GM23338 (cell line): ENCODE results near the gene NAA80.

Source experiments
- CREB1 ChIP-seq: fragments of 250-450 bp; sonication (Bioruptor Pico); IDR thresholded peaks from 2 replicates; pipeline ENCODE4 v1.5.0; 2020; ENCODE audit warnings: low read depth, mild to moderate bottlenecking, moderate library complexity
- CTCF ChIP-seq, 2 experiments: fragments of 200-600 bp in 1 of 2; sonication (generic) in 1 of 2; conservative IDR thresholded peaks; 2 replicates each; pipeline versions ENCODE4 v1.5.1 to v1.6.1; 2016 to 2017; ENCODE audit warnings: antibody characterized with exemption in 2 of 2, low read depth in 2 of 2, mild to moderate bottlenecking in 2 of 2, moderate library complexity in 1 of 2
- ETS1 ChIP-seq: IDR thresholded peaks from 2 replicates; pipeline ENCODE4 v1.6.1; 2016; ENCODE audit warnings: antibody characterized with exemption
- EZH2 ChIP-seq: fragments of 200-600 bp; sonication (generic); IDR thresholded peaks from one replicate; pipeline ENCODE4 v1.8.0; 2017; ENCODE audit warnings: antibody characterized with exemption, mild to moderate bottlenecking, low read depth; ENCODE audit not compliant: unreplicated experiment
- EZH2phosphoT487 ChIP-seq: fragments of 200-600 bp; sonication (generic); IDR thresholded peaks from one replicate; pipeline ENCODE4 v1.8.1; 2018; ENCODE audit warnings: antibody characterized with exemption; ENCODE audit not compliant: unreplicated experiment
- JUNB ChIP-seq: IDR thresholded peaks from one replicate; pipeline ENCODE4 v1.6.1; 2016; ENCODE audit warnings: antibody characterized with exemption; ENCODE audit not compliant: unreplicated experiment
- NANOG ChIP-seq: IDR thresholded peaks from 2 replicates; pipeline ENCODE4 v1.6.1; 2016; ENCODE audit warnings: antibody characterized with exemption, borderline replicate concordance
- POLR2AphosphoS5 ChIP-seq: IDR thresholded peaks from 2 replicates; pipeline ENCODE4 v1.6.1; 2016; ENCODE audit warnings: antibody characterized with exemption, low read depth
- REST ChIP-seq: IDR thresholded peaks from one replicate; pipeline ENCODE4 v1.6.1; 2018; ENCODE audit warnings: antibody characterized with exemption; ENCODE audit not compliant: unreplicated experiment
- STAT1 ChIP-seq: IDR thresholded peaks from one replicate; pipeline ENCODE4 v1.6.1; 2016; ENCODE audit warnings: antibody characterized with exemption; ENCODE audit not compliant: unreplicated experiment
- ZNF462 ChIP-seq: fragments of 250-450 bp; sonication (Bioruptor Pico); IDR thresholded peaks from 2 replicates; pipeline ENCODE4 v1.5.0; 2020; ENCODE audit warnings: mild to moderate bottlenecking, moderate library complexity

- no peak for TF ChIP-seq CTCF (conservative IDR thresholded peaks at IDR 0.05; ENCODE audit: low read depth in 2 of 2)
- TF ChIP-seq EZH2phosphoT487: no peak
- no peak for TF ChIP-seq EZH2
- no peak for TF ChIP-seq REST
- no peak for TF ChIP-seq POLR2AphosphoS5
- no peak for TF ChIP-seq ETS1
- no peak for TF ChIP-seq CREB1 (CRISPR knock-in tag)
- no peak for TF ChIP-seq NANOG
- TF ChIP-seq STAT1: no peak
- no peak for TF ChIP-seq JUNB
- no peak for TF ChIP-seq ZNF462 (CRISPR knock-in tag)
Observed at GRCh38 chr3:50268276-50268675, 30.9 kb downstream of the NAA80 start.
